ENCODE measurements around the gene SPATA2. TPM values are rescaled to one million over a fixed set of nuclear protein-coding genes. Genes with fewer than 3 reads are reported as not detected.

SPATA2 gene
- total and polyA plus RNA-seq, 2 experiments from 2014 or later, result 5.3 to 9.3 TPM

DNA sequence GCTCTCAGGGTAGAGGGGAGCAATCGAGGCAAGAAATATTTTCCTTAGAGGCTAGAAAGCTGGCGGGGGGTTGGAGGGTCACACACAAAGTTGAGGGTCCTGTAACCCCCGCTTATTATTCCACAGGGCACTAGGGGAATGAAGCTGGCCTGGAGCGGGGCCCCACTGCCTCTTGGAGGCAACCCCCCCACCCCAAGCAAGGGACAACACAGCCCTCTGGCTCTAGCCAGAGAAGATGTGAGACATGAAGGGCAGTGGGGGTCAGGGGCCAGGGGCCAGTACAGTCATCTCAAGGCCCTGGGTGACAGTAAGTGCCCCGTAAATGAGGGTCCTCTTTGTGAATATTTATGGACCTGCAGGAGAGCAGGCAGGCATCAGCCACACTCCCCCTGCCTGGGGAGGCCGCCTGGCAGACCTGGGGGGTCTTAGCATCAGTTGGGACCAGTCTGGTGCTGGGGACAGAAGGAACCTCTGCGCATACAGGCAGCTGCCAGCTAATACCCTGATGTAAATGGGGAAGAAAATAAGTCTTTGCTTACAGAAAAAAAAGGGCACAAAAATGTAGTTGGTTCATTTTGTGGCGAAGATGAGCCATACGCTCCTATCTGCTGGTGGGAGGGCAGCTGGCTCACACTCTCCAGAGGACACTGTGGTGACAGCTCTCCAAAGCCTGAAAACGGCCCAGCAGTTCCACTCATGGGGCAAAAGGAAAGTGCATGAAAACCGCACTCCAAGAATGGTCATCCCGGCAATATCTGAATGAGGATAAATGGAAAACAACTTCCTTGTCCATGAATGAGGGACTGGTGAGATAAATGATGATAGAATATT is 21.9 kb downstream of the SPATA2 start:
- Histone ChIP-seq H3K4me3 (no peak overlapping the region), H3K4me1 (ENCODE audit: insufficient read depth) (peaks cover 10% of the 10 kb centered on the region), H3K36me3 (ENCODE audit: insufficient read depth) (no peaks in the 10 kb centered on the region), H3K9me2 (ENCODE audit: insufficient read depth) (no peaks in the 10 kb centered on the region), H4K20me1 (replicated peaks; ENCODE audit: insufficient read depth) (no peaks in the 10 kb centered on the region), H3K27ac (ENCODE audit: low read depth) (no peak overlapping the region), H3K4me2 (no peak overlapping the region), H3F3A (replicated peaks; ENCODE audit: low read depth) (no peaks in the 10 kb centered on the region), H3K27me3 (ENCODE audit: insufficient read depth) (no peaks in the 10 kb centered on the region), H2AFZ (no peak overlapping the region), H3K79me2 (replicated peaks; ENCODE audit: insufficient read depth) (no peaks in the 10 kb centered on the region)
- H3K4me1 Mint-ChIP-seq, result peaks cover 33% of the 10 kb centered on the region
- ATAC-seq (no peak), DNase-seq (ENCODE audit: low spot score) (no peak)
- peak overlapping the region; percentile 68; the same call in 1 of the 2 replicates for H3K27ac Mint-ChIP-seq
- peaks cover 17% of the 10 kb centered on the region for H3K27me3 Mint-ChIP-seq (ENCODE audit: insufficient read depth, low read depth, poor library complexity)
- no peaks in the 10 kb centered on the region for H3K36me3 Mint-ChIP-seq (ENCODE audit: low read depth)
- H3K9me3 Mint-ChIP-seq, result no peaks in the 10 kb centered on the region
- no peak overlapping the region; the same call in 2 of the 3 replicates for H3K4me3 Mint-ChIP-seq
- TF ChIP-seq, protein P1, sequence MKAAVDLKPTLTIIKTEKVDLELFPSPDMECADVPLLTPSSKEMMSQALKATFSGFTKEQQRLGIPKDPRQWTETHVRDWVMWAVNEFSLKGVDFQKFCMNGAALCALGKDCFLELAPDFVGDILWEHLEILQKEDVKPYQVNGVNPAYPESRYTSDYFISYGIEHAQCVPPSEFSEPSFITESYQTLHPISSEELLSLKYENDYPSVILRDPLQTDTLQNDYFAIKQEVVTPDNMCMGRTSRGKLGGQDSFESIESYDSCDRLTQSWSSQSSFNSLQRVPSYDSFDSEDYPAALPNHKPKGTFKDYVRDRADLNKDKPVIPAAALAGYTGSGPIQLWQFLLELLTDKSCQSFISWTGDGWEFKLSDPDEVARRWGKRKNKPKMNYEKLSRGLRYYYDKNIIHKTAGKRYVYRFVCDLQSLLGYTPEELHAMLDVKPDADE (IDR thresholded peaks at IDR 0.05), result no peak
- no peak for TF ChIP-seq CREB1 (CRISPR knock-in tag; IDR thresholded peaks at IDR 0.05; ENCODE audit: low read depth)

DNA sequence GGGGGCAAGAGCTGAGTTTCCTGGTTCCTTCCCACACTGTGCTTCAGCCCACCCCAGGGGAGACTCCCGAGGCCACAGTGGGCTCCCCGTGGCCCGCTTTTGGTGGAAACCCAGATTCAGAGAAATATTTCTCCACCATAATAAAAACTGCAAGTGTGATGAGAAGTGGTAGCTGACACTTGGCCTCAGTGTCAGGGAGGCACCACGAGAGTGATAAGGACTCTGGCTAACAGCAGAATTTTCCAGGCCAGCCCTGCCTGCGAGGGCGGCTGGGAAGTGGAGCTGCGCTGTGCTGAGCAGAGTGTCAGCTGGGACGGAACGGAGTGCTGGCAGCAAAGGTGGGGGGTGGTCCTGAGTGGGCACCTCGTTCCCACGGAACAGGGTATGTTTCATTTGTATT is 22.5 kb downstream of the SPATA2 start:
- H3K4me3 ChIP-seq, result no peak overlapping the region
- TF ChIP-seq NANOG (IDR thresholded peaks at IDR 0.05; ENCODE audit: borderline replicate concordance) (no peak), POLR2AphosphoS5 (IDR thresholded peaks at IDR 0.05; ENCODE audit: low read depth) (no peak), STAT1 (IDR thresholded peaks at IDR 0.05; ENCODE audit: unreplicated experiment) (no peak), JUNB (IDR thresholded peaks at IDR 0.05; ENCODE audit: unreplicated experiment) (no peak)
- TF ChIP-seq, protein P2, sequence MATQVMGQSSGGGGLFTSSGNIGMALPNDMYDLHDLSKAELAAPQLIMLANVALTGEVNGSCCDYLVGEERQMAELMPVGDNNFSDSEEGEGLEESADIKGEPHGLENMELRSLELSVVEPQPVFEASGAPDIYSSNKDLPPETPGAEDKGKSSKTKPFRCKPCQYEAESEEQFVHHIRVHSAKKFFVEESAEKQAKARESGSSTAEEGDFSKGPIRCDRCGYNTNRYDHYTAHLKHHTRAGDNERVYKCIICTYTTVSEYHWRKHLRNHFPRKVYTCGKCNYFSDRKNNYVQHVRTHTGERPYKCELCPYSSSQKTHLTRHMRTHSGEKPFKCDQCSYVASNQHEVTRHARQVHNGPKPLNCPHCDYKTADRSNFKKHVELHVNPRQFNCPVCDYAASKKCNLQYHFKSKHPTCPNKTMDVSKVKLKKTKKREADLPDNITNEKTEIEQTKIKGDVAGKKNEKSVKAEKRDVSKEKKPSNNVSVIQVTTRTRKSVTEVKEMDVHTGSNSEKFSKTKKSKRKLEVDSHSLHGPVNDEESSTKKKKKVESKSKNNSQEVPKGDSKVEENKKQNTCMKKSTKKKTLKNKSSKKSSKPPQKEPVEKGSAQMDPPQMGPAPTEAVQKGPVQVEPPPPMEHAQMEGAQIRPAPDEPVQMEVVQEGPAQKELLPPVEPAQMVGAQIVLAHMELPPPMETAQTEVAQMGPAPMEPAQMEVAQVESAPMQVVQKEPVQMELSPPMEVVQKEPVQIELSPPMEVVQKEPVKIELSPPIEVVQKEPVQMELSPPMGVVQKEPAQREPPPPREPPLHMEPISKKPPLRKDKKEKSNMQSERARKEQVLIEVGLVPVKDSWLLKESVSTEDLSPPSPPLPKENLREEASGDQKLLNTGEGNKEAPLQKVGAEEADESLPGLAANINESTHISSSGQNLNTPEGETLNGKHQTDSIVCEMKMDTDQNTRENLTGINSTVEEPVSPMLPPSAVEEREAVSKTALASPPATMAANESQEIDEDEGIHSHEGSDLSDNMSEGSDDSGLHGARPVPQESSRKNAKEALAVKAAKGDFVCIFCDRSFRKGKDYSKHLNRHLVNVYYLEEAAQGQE (IDR thresholded peaks at IDR 0.05; ENCODE audit: unreplicated experiment), result no peak
- TF ChIP-seq, protein P3, sequence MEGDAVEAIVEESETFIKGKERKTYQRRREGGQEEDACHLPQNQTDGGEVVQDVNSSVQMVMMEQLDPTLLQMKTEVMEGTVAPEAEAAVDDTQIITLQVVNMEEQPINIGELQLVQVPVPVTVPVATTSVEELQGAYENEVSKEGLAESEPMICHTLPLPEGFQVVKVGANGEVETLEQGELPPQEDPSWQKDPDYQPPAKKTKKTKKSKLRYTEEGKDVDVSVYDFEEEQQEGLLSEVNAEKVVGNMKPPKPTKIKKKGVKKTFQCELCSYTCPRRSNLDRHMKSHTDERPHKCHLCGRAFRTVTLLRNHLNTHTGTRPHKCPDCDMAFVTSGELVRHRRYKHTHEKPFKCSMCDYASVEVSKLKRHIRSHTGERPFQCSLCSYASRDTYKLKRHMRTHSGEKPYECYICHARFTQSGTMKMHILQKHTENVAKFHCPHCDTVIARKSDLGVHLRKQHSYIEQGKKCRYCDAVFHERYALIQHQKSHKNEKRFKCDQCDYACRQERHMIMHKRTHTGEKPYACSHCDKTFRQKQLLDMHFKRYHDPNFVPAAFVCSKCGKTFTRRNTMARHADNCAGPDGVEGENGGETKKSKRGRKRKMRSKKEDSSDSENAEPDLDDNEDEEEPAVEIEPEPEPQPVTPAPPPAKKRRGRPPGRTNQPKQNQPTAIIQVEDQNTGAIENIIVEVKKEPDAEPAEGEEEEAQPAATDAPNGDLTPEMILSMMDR (conservative IDR thresholded peaks at IDR 0.05; ENCODE audit: low read depth in 2 of 2), result no peak
- TF ChIP-seq, protein P1 (IDR thresholded peaks at IDR 0.05), result no peak

More for the DNA sequence above, 22.5 kb downstream of the SPATA2 start:
- H3K27ac ChIP-seq (ENCODE audit: low read depth), result no peak overlapping the region
- peaks cover 17% of the 10 kb centered on the region for H3K27me3 Mint-ChIP-seq (ENCODE audit: insufficient read depth, low read depth, poor library complexity)
- peaks cover 10% of the 10 kb centered on the region for H3K4me1 ChIP-seq (ENCODE audit: insufficient read depth)
- no peak overlapping the region for H3K4me2 ChIP-seq
- peaks cover 36% of the 10 kb centered on the region for H3K4me1 Mint-ChIP-seq
- H3K36me3 ChIP-seq (ENCODE audit: insufficient read depth), result no peaks in the 10 kb centered on the region
- no peak overlapping the region for H3K4me3 Mint-ChIP-seq
- no peaks in the 10 kb centered on the region for H4K20me1 ChIP-seq (replicated peaks; ENCODE audit: insufficient read depth)
- no peaks in the 10 kb centered on the region for H3K27me3 ChIP-seq (ENCODE audit: insufficient read depth)
- no peak overlapping the region for H2AFZ ChIP-seq
- DNase-seq (ENCODE audit: low spot score) (no peak), ATAC-seq (no peak)
- H3K27ac Mint-ChIP-seq, result peak overlapping the region; percentile 68; the same call in 1 of the 2 replicates
- no peaks in the 10 kb centered on the region for H3F3A ChIP-seq (replicated peaks; ENCODE audit: low read depth)
- H3K79me2 ChIP-seq (replicated peaks; ENCODE audit: insufficient read depth), result no peaks in the 10 kb centered on the region
- H3K9me2 ChIP-seq (ENCODE audit: insufficient read depth), result no peaks in the 10 kb centered on the region
- H3K9me3 Mint-ChIP-seq, result no peaks in the 10 kb centered on the region
- H3K36me3 Mint-ChIP-seq (ENCODE audit: low read depth), result 0 out of 3 replicates have a peak, but pooled peaks cover 2% of the 10 kb centered on the region
